SK-N-SH treated with all-trans-retinoic acid at 6 μM for 48 hours (cell line): ENCODE measurements around the gene STK39.

Experiments used
- ATAC-seq: fragments of 200-7000 bp; cut with Tn5 transposase; 3 replicates; pipeline ENCODE4 v1.9.1; 2020; ENCODE audit warnings: mild to moderate bottlenecking, moderate library complexity
- ARNTL ChIP-seq: fragments of 450-650 bp; formaldehyde crosslinking; IDR thresholded peaks from 2 replicates; pipeline ENCODE4 v1.5.0; 2020; ENCODE audit warnings: low read depth, mild to moderate bottlenecking, moderate library complexity, borderline replicate concordance
- BACH2 ChIP-seq: fragments of 250-450 bp; sonication (Bioruptor Pico); IDR thresholded peaks from 2 replicates; pipeline ENCODE4 v1.9.0; 2021; ENCODE audit warnings: mild to moderate bottlenecking, borderline replicate concordance
- CSDC2 ChIP-seq: fragments of 250-450 bp; sonication (Bioruptor Pico); IDR thresholded peaks from 2 replicates; pipeline ENCODE4 v1.5.0; 2020; ENCODE audit warnings: mild to moderate bottlenecking, moderate library complexity
- ESRRG ChIP-seq: fragments of 250-450 bp; sonication (Bioruptor Pico); IDR thresholded peaks from 2 replicates; pipeline ENCODE4 v1.6.1; 2021; ENCODE audit warnings: mild to moderate bottlenecking
- ISL1 ChIP-seq: fragments of 250-450 bp; sonication (Bioruptor Pico); IDR thresholded peaks from 2 replicates; pipeline ENCODE4 v2.1.2; 2022; ENCODE audit warnings: mild to moderate bottlenecking, moderate library complexity
- OSR1 ChIP-seq: fragments of 250-450 bp; sonication (Bioruptor Pico); IDR thresholded peaks from 2 replicates; pipeline ENCODE4 v1.8.0; 2022; ENCODE audit warnings: moderate library complexity, mild to moderate bottlenecking, inconsistent platforms
- PATZ1 ChIP-seq: fragments of 250-450 bp; sonication (Bioruptor Pico); IDR thresholded peaks from 2 replicates; pipeline ENCODE4 v1.8.0; 2020; ENCODE audit warnings: mild to moderate bottlenecking, moderate library complexity, borderline replicate concordance
- PPARA ChIP-seq: fragments of 250-450 bp; sonication (Bioruptor Pico); IDR thresholded peaks from 2 replicates; pipeline ENCODE4 v1.5.0; 2020; ENCODE audit warnings: mild to moderate bottlenecking, borderline replicate concordance
- RARB ChIP-seq: fragments of 250-450 bp; sonication (Bioruptor Pico); IDR thresholded peaks from 2 replicates; pipeline ENCODE4 v1.8.0; 2021; ENCODE audit warnings: mild to moderate bottlenecking, moderate library complexity
- SNAI2 ChIP-seq: fragments of 250-450 bp; sonication (Bioruptor Pico); IDR thresholded peaks from 2 replicates; pipeline ENCODE4 v1.5.0; 2020; ENCODE audit warnings: mild to moderate bottlenecking, moderate library complexity
- TCF4 ChIP-seq: fragments of 250-450 bp; sonication (Bioruptor Pico); IDR thresholded peaks from 2 replicates; pipeline ENCODE4 v1.8.0; 2021; ENCODE audit warnings: mild to moderate bottlenecking, moderate library complexity, borderline replicate concordance
- TOX ChIP-seq: fragments of 250-450 bp; sonication (Bioruptor Pico); IDR thresholded peaks from 2 replicates; pipeline ENCODE4 v1.8.0; 2021; ENCODE audit warnings: mild to moderate bottlenecking, moderate library complexity, borderline replicate concordance
- TSHZ2 ChIP-seq: fragments of 250-450 bp; sonication (Bioruptor Pico); IDR thresholded peaks from 2 replicates; pipeline ENCODE4 v1.5.0; 2020; ENCODE audit warnings: mild to moderate bottlenecking, moderate library complexity
- ZC3H10 ChIP-seq: fragments of 250-450 bp; sonication (Bioruptor Pico); IDR thresholded peaks from 2 replicates; pipeline ENCODE4 v1.5.1; 2021; ENCODE audit warnings: mild to moderate bottlenecking, moderate library complexity
- ZFP3 ChIP-seq: fragments of 250-450 bp; sonication (Bioruptor Pico); IDR thresholded peaks from 2 replicates; pipeline ENCODE4 v1.5.0; 2020; ENCODE audit warnings: mild to moderate bottlenecking, moderate library complexity
- ZFP30 ChIP-seq: fragments of 450-650 bp; formaldehyde crosslinking; IDR thresholded peaks from 2 replicates; pipeline ENCODE4 v1.5.0; 2022; ENCODE audit warnings: mild to moderate bottlenecking, moderate library complexity
- ZNF565 ChIP-seq: fragments of 450-650 bp; formaldehyde crosslinking; conservative IDR thresholded peaks from 2 replicates; pipeline ENCODE4 v1.5.0; 2020; ENCODE audit warnings: low read depth, mild to moderate bottlenecking, moderate library complexity
- ZNF70 ChIP-seq: fragments of 450-650 bp; formaldehyde crosslinking; IDR thresholded peaks from 2 replicates; pipeline ENCODE4 v1.5.0; 2020; ENCODE audit warnings: mild to moderate bottlenecking, moderate library complexity
- ZNF8 ChIP-seq: fragments of 450-650 bp; formaldehyde crosslinking; IDR thresholded peaks from 2 replicates; pipeline ENCODE4 v1.5.0; 2020; ENCODE audit warnings: mild to moderate bottlenecking, moderate library complexity
- TF ChIP-seq, protein P1 (sequence below): fragments of 250-450 bp; sonication (Bioruptor Pico); IDR thresholded peaks from 2 replicates; pipeline ENCODE4 v1.5.1; 2020; ENCODE audit warnings: low read depth, mild to moderate bottlenecking, moderate library complexity

The STK39 gene

GRCh38 chr2:168058675-168059074, 188.7 kb downstream of the STK39 start:
- TF ChIP-seq TSHZ2 (CRISPR knock-in tag) (no peak), ZNF8 (no peak), ISL1 (no peak), ZFP30 (CRISPR knock-in tag) (no peak), PPARA (CRISPR knock-in tag) (no peak), RARB (CRISPR knock-in tag) (no peak), ZNF70 (CRISPR knock-in tag) (no peak), OSR1 (CRISPR knock-in tag) (no peak), ESRRG (no peak)
- ATAC-seq = no peak; the same call in 2 of the 3 replicates

DNA sequence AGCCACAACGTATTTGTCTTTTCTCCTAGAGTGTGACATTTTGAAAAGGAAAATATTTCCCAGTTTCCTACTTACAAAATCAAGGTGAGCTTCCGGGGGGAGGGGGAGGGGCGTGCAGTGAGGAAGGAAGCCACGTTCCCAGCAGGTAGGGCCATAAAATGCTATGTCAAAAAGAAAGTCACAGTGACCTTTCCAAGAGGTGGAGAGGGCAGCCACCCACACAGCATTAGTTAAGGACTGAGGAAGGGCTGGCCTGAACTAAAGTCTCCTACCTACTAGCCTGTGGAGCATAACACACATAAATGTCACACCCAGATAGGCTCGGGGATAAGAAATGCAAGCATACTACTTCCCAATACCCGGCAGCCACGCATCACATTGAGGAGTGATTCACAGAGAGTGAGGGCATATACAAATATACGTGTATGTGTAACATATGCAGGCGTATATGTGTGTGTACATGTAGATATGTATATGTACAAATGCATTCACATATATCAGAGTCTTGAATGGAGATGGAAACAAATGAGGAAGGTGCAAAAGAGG, 191.1 kb downstream of the STK39 start:
- TF ChIP-seq ARNTL (no peak), PPARA (CRISPR knock-in tag) (no peak), PATZ1 (CRISPR knock-in tag) (no peak), OSR1 (CRISPR knock-in tag) (no peak), ZNF8 (no peak), ZFP3 (CRISPR knock-in tag) (no peak), CSDC2 (CRISPR knock-in tag) (no peak), ISL1 (no peak)
- TF ChIP-seq, protein P1, sequence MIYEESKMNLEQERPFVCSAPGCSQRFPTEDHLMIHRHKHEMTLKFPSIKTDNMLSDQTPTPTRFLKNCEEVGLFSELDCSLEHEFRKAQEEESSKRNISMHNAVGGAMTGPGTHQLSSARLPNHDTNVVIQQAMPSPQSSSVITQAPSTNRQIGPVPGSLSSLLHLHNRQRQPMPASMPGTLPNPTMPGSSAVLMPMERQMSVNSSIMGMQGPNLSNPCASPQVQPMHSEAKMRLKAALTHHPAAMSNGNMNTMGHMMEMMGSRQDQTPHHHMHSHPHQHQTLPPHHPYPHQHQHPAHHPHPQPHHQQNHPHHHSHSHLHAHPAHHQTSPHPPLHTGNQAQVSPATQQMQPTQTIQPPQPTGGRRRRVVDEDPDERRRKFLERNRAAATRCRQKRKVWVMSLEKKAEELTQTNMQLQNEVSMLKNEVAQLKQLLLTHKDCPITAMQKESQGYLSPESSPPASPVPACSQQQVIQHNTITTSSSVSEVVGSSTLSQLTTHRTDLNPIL (CRISPR knock-in tag) = no peak
- no peak for ATAC-seq

DNA sequence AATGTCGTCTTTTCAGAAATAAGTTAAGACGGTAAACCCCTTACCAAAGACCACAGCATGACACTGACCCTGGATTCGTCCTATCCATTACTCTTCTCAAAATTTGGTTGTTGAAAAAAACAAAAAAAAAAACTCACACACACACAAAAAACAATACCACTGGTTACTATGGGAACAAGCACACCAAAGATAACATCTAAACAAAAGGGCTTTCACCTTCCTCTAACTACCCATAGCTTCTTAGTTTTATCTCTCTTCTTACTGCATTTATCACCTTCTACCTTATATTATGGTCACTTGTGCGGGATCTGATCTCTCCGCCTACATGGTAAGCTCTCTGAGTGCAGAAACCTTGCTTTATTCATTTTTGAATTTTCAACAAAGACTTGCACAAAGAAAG, 192.7 kb downstream of the STK39 start:
- TF ChIP-seq ZFP30 (CRISPR knock-in tag) (no peak), ZNF565 (CRISPR knock-in tag) (no peak), SNAI2 (CRISPR knock-in tag) (no peak)
- TF ChIP-seq, protein P1 (CRISPR knock-in tag) = no peak
- ATAC-seq = no peak

DNA sequence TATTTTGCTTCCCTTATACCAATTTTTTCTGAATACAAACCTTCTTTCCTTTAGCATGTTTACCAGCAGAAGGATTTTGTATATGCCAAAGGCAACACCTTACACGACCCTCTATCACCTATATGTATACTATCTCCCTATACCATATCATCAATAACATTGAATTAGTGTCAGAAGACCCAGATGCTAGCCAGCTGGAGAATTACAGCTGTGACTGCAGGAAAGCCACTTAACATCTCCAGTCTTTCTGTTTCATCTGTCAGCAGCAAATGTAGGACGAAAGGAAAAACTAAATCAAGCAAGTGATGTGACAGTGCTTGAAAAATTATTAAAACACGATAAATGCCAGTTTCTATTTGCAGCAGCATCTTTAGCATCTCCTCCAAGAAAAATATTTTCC, 193.7 kb downstream of the STK39 start:
- peak; percentile 30; the same call in 1 of the 2 replicates for TF ChIP-seq TCF4 (CRISPR knock-in tag)
- no peak for TF ChIP-seq ZFP30 (CRISPR knock-in tag)
- ATAC-seq = no peak

GRCh38 chr2:168052773-168053172, 194.6 kb downstream of the STK39 start:
- ATAC-seq = no peak
- TF ChIP-seq TOX (CRISPR knock-in tag) (no peak), PATZ1 (CRISPR knock-in tag) (no peak), ZNF70 (CRISPR knock-in tag) (no peak), BACH2 (no peak), TSHZ2 (CRISPR knock-in tag) (no peak), ZC3H10 (CRISPR knock-in tag) (no peak), TCF4 (CRISPR knock-in tag) (no peak)
- TF ChIP-seq, protein P1 (CRISPR knock-in tag) = no peak
